DOHH2 (cell line): ENCODE data around the gene CPXM2.

Experiments
- CTCF ChIP-seq: fragments of 200-600 bp; sonication (generic); IDR thresholded peaks from one replicate; pipeline ENCODE4 v1.5.1; 2014; ENCODE audit warnings: antibody characterized with exemption, mild to moderate bottlenecking, low read depth, low read length; ENCODE audit not compliant: poor library complexity, severe bottlenecking
- EZH2phosphoT487 ChIP-seq: fragments of 200-600 bp; sonication (generic); IDR thresholded peaks from 2 replicates; pipeline ENCODE4 v1.6.1; 2017; ENCODE audit warnings: borderline replicate concordance, mild to moderate bottlenecking, antibody characterized with exemption, low read length, moderate library complexity, mixed read lengths

GRCh38 chr10:123870260-123870659 is 21.3 kb downstream of the CPXM2 start:
- no peak for TF ChIP-seq CTCF
- no peak for TF ChIP-seq EZH2phosphoT487
